Fibroblast of lung (primary cell): ENCODE data around the gene PBX1.

Source experiments
- EZH2 ChIP-seq: IDR thresholded peaks from 2 replicates; pipeline ENCODE4 v1.5.1; 2012; ENCODE audit warnings: low read length, control low read depth, mild to moderate bottlenecking; ENCODE audit errors: missing control alignments
- TF ChIP-seq, protein P1 (sequence below), 2 donors: IDR thresholded peaks in 1 of 2; conservative IDR thresholded peaks in 1 of 2; 1 replicate in 1 of 2; 2 replicates in 1 of 2; pipeline ENCODE4 v1.5.1; 2011 to 2012; ENCODE audit warnings: low read length in 2 of 2, control low read depth in 1 of 2, inconsistent platforms in 1 of 2, low read depth in 1 of 2, mild to moderate bottlenecking in 1 of 2

DNA sequence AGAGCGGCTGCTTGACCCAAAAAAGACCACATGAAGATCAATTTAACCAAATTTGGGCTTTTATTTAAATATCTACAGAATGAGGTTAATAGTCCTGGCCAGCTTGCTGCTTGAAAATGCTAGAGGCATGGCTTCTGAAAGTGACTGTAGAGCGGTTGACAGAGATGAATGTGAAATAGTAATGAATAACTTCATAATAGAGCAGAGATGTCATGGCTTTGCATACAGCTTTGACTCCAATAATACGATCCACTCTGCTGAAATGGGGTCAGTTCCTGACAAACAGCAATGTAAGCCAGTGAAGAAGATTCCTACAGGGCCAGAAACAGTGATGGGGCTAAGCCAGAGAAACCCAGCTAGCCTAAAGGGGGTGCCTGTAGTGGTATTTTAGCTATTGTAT is 183.8 kb downstream of the PBX1 start:
- TF ChIP-seq, protein P1, sequence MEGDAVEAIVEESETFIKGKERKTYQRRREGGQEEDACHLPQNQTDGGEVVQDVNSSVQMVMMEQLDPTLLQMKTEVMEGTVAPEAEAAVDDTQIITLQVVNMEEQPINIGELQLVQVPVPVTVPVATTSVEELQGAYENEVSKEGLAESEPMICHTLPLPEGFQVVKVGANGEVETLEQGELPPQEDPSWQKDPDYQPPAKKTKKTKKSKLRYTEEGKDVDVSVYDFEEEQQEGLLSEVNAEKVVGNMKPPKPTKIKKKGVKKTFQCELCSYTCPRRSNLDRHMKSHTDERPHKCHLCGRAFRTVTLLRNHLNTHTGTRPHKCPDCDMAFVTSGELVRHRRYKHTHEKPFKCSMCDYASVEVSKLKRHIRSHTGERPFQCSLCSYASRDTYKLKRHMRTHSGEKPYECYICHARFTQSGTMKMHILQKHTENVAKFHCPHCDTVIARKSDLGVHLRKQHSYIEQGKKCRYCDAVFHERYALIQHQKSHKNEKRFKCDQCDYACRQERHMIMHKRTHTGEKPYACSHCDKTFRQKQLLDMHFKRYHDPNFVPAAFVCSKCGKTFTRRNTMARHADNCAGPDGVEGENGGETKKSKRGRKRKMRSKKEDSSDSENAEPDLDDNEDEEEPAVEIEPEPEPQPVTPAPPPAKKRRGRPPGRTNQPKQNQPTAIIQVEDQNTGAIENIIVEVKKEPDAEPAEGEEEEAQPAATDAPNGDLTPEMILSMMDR (conservative IDR thresholded peaks at IDR 0.05 in 1 of 2, IDR thresholded peaks at IDR 0.05 in 1 of 2; ENCODE audit: low read depth in 1 of 2, low read length in 2 of 2), result no peak
- TF ChIP-seq EZH2, result no peak
